OCI-LY3 (cell line): ENCODE data around the gene ST8SIA5.

Experiments
- H2AFZ ChIP-seq: fragments of 200-600, 300-600 bp; shearing (Covaris generic); 2 replicates; pipeline ENCODE4 v1.6.0; 2014; ENCODE audit warnings: antibody characterized with exemption, low read depth, low read length
- H3K27ac ChIP-seq: fragments of 200-600, 300-600 bp; sonication (generic); 2 replicates; pipeline ENCODE4 v1.5.1; 2014; ENCODE audit warnings: mild to moderate bottlenecking, low read length, moderate library complexity, mixed read lengths
- H3K27me3 ChIP-seq: fragments of 200-600, 300-600 bp; sonication (generic); 2 replicates; pipeline ENCODE4 v1.6.1; 2014; ENCODE audit warnings: low read depth, low read length, mixed read lengths
- H3K36me3 ChIP-seq: fragments of 200-600, 300-600 bp; sonication (generic); replicated peaks from 2 replicates; pipeline ENCODE3; 2014; ENCODE audit warnings: low read depth, low read length, mixed read lengths
- H3K4me1 ChIP-seq: fragments of 300-600, 200-600 bp; sonication (generic); 2 replicates; pipeline ENCODE4 v1.6.1; 2014; ENCODE audit warnings: low read length, mixed read lengths
- H3K4me2 ChIP-seq: fragments of 200-600, 300-600 bp; sonication (generic); 2 replicates; pipeline ENCODE4 v1.6.1; 2014; ENCODE audit warnings: low read length, mixed read lengths
- H3K4me3 ChIP-seq: fragments of 300-600, 200-600 bp; sonication (generic); 2 replicates; pipeline ENCODE4 v1.5.1; 2014; ENCODE audit warnings: antibody characterized with exemption, mild to moderate bottlenecking, low read length, moderate library complexity
- H3K79me2 ChIP-seq: fragments of 300-600, 200-600 bp; shearing (Covaris generic); 2 replicates; pipeline ENCODE4 v1.6.1; 2014; ENCODE audit warnings: mild to moderate bottlenecking, low read length, mixed read lengths
- H3K9ac ChIP-seq: fragments of 300-600, 200-600 bp; shearing (Covaris generic); 2 replicates; pipeline ENCODE4 v1.6.0; 2014; ENCODE audit warnings: mild to moderate bottlenecking, low read length, moderate library complexity
- H3K9me3 ChIP-seq: fragments of 200-600, 300-600 bp; shearing (Covaris generic); 2 replicates; pipeline ENCODE4 v1.6.1; 2014; ENCODE audit warnings: low read length, mixed read lengths; ENCODE audit not compliant: insufficient read depth
- H4K20me1 ChIP-seq: fragments of 200-600, 300-600 bp; sonication (generic); 2 replicates; pipeline ENCODE4 v1.6.1; 2016; ENCODE audit warnings: low read length, mixed read lengths; ENCODE audit not compliant: insufficient read depth
- CTCF ChIP-seq: fragments of 200-600, 300-600 bp; sonication (generic); IDR thresholded peaks from 2 replicates; pipeline ENCODE4 v1.5.1; 2014; ENCODE audit warnings: antibody characterized with exemption, low read length, low read depth
- EZH2phosphoT487 ChIP-seq: fragments of 200-600 bp; shearing (Covaris generic); IDR thresholded peaks from 2 replicates; pipeline ENCODE4 v1.6.1; 2018; ENCODE audit warnings: antibody characterized with exemption, mixed run types, low read depth

ST8SIA5 gene

GRCh38 chr18:46676182-46676835 is 80.5 kb downstream of the ST8SIA5 start:
- Histone ChIP-seq H2AFZ (no peak overlapping the region), H3K9ac (no peak overlapping the region), H4K20me1 (no peaks in the 10 kb centered on the region), H3K36me3 (no peaks in the 10 kb centered on the region), H3K4me2 (no peak overlapping the region), H3K4me3 (no peak overlapping the region), H3K4me1 (no peaks in the 10 kb centered on the region), H3K9me3 (no peaks in the 10 kb centered on the region), H3K27me3 (peaks cover 51% of the 10 kb centered on the region), H3K79me2 (no peaks in the 10 kb centered on the region), H3K27ac (no peak overlapping the region)
- TF ChIP-seq EZH2phosphoT487 (no peak), CTCF (no peak)

- Histone ChIP-seq H2AFZ (no peak overlapping the region), H3K9me3 (no peaks in the 10 kb centered on the region), H4K20me1 (no peaks in the 10 kb centered on the region), H3K27me3 (peaks cover 61% of the 10 kb centered on the region), H3K36me3 (no peaks in the 10 kb centered on the region), H3K4me2 (no peak overlapping the region), H3K79me2 (no peaks in the 10 kb centered on the region), H3K27ac (no peak overlapping the region), H3K4me3 (no peak overlapping the region), H3K4me1 (no peaks in the 10 kb centered on the region), H3K9ac (no peak overlapping the region)
- TF ChIP-seq EZH2phosphoT487 (no peak), CTCF (no peak)
Measured at GRCh38 chr18:46675112-46675511, 81.7 kb downstream of the ST8SIA5 start.

- H2AFZ ChIP-seq = no peak overlapping the region
- H3K9ac ChIP-seq = no peak overlapping the region
- H3K4me3 ChIP-seq = no peak overlapping the region
- H3K27ac ChIP-seq = no peak overlapping the region
- H3K4me1 ChIP-seq = no peaks in the 10 kb centered on the region
- H3K27me3 ChIP-seq = peaks cover 60% of the 10 kb centered on the region
- H3K4me2 ChIP-seq = no peak overlapping the region
- no peaks in the 10 kb centered on the region for H3K79me2 ChIP-seq
- H3K36me3 ChIP-seq = no peaks in the 10 kb centered on the region
- no peaks in the 10 kb centered on the region for H3K9me3 ChIP-seq
- no peaks in the 10 kb centered on the region for H4K20me1 ChIP-seq
- TF ChIP-seq EZH2phosphoT487 = no peak
- TF ChIP-seq CTCF = no peak
Measured at GRCh38 chr18:46672062-46672970, 84.5 kb downstream of the ST8SIA5 start.

GRCh38 chr18:46668694-46669093 is 88.2 kb downstream of the ST8SIA5 start:
- TF ChIP-seq CTCF (no peak), EZH2phosphoT487 (no peak)

More at GRCh38 chr18:46668694-46669093, 88.2 kb downstream of the ST8SIA5 start:
- no peaks in the 10 kb centered on the region for H4K20me1 ChIP-seq
- no peaks in the 10 kb centered on the region for H3K9me3 ChIP-seq
- no peak overlapping the region for H2AFZ ChIP-seq
- H3K36me3 ChIP-seq = no peaks in the 10 kb centered on the region
- H3K9ac ChIP-seq = no peak overlapping the region
- H3K27me3 ChIP-seq = peaks cover 47% of the 10 kb centered on the region
- H3K79me2 ChIP-seq = no peaks in the 10 kb centered on the region
- H3K4me1 ChIP-seq = no peaks in the 10 kb centered on the region
- no peak overlapping the region for H3K4me3 ChIP-seq
- no peak overlapping the region for H3K4me2 ChIP-seq
- H3K27ac ChIP-seq = no peak overlapping the region
